SK-N-MC (cell line): ENCODE measurements around the gene ZNF516.

Experiments
- EZH2 ChIP-seq: fragments of 200-600 bp; sonication (generic); IDR thresholded peaks from one replicate; pipeline ENCODE4 v1.6.1; 2017; ENCODE audit warnings: antibody characterized with exemption
- FOXP2 ChIP-seq: optimal IDR thresholded peaks from 2 replicates; pipeline ENCODE3; 2011; ENCODE audit warnings: mild to moderate bottlenecking, moderate library complexity; ENCODE audit not compliant: insufficient read depth; ENCODE audit errors: extremely low read length, control extremely low read depth

- TF ChIP-seq FOXP2 (no peak), EZH2 (no peak)
Measured at GRCh38 chr18:76390452-76391035, 104.5 kb downstream of the ZNF516 start.
